Renal cortex interstitium (tissue), 11 donors: Measurements from ENCODE around the gene ACTR1A. TPM values are rescaled to one million over a fixed set of nuclear protein-coding genes. Genes with fewer than 3 reads are reported as not detected.

ENCODE experiments used
- DNase-seq, 11 donors: peaks; one replicate each; pipeline ENCODE4 v3.0.0-alpha.2; 2013; ENCODE audit warnings: low read depth in 9 of 11, low spot score in 4 of 11; ENCODE audit errors: extremely low read depth in 1 of 11
- polyA plus RNA-seq, 3 donors: library from polyadenylated mRNA; unstranded; fragments of 120-200 nt; gene quantifications; one replicate each; pipeline ENCODE4 v1.2.1, GENCODE V29; 2013; ENCODE audit not compliant: insufficient read length in 3 of 3

The ACTR1A gene
- polyA plus RNA-seq, 3 donors: 74.2 to 95.7 (median 81.9) TPM

- DNase-seq: no peak
Measured at GRCh38 chr10:102524746-102525145, 22.2 kb upstream of the ACTR1A start.

GRCh38 chr10:102523250-102524029, 20.9 kb upstream of the ACTR1A start:
- no peak for DNase-seq

- DNase-seq: no peak
Measured at GRCh38 chr10:102522874-102523249, 20.4 kb upstream of the ACTR1A start.

GRCh38 chr10:102519246-102519825, 16.8 kb upstream of the ACTR1A start:
- no peak for DNase-seq

- DNase-seq: no peak
Measured at GRCh38 chr10:102517553-102517952, 15.0 kb upstream of the ACTR1A start.

- DNase-seq: no peak
Measured at GRCh38 chr10:102515724-102516123, 13.2 kb upstream of the ACTR1A start.

GRCh38 chr10:102514487-102515311, 12.2 kb upstream of the ACTR1A start:
- DNase-seq: peak in 2 of 11 donors; percentile 52 to 68

- DNase-seq: no peak
Measured at GRCh38 chr10:102511583-102512274, 9.2 kb upstream of the ACTR1A start.

GRCh38 chr10:102509387-102509786, 6.9 kb upstream of the ACTR1A start:
- no peak for DNase-seq

- DNase-seq: no peak
Measured at GRCh38 chr10:102508506-102508905, 6.0 kb upstream of the ACTR1A start.

- no peak for DNase-seq
Measured at GRCh38 chr10:102507521-102507920, 5.0 kb upstream of the ACTR1A start.

GRCh38 chr10:102505462-102506115, 3.1 kb upstream of the ACTR1A start:
- no peak for DNase-seq

GRCh38 chr10:102504976-102505300, 2.4 kb upstream of the ACTR1A start:
- DNase-seq: no peak

- peak in 3 of 11 donors; percentile 32 to 54 (median 45) for DNase-seq
Measured at GRCh38 chr10:102504179-102504975, 1.9 kb upstream of the ACTR1A start.

GRCh38 chr10:102503264-102504178, 1.0 kb upstream of the ACTR1A start, which contains the start of gene SUFU:
TSS of gene SUFU (plus strand) at chr10:102503972. CDS start at chr10:102504153, 181 bp downstream.
- peak; percentile 95 to 100 (median 99) for DNase-seq

GRCh38 chr10:102502029-102502336, 529 bp downstream of the ACTR1A start:
- peak; percentile 99 to 100 (median 99) for DNase-seq
